GM21528 (cell line): ENCODE results near the gene GOT1.
A peak's percentile ranks its signal among the peaks of the same experiment; 100 is the strongest.

ENCODE experiments used
- ATAC-seq: cut with Tn5 transposase; IDR thresholded peaks from one replicate; pipeline ENCODE4 v1.9.1; 2021; ENCODE audit warnings: mild to moderate bottlenecking, moderate library complexity; ENCODE audit not compliant: unreplicated experiment, low FRiP score

Gene GOT1

DNA sequence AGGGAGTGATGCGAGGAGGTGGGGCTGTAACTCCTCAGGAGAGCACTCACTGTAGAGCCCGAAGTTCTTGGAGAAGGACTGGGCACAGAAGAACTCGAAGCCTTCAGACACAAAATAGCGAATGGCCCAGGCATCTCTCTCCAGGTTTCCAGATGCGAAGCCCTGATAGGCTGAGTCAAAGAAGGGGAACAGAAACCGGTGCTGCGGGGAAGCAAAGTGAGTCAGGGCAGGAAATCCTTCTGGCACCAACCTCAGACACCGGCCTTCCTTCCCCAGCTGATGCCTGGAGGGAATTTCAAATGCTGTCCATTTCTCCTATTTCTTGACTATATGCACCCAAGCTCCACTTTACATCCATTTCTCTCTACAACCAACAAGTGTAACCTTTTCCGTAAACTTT lies 26.8 kb downstream of the GOT1 start:
- no peak for ATAC-seq

DNA sequence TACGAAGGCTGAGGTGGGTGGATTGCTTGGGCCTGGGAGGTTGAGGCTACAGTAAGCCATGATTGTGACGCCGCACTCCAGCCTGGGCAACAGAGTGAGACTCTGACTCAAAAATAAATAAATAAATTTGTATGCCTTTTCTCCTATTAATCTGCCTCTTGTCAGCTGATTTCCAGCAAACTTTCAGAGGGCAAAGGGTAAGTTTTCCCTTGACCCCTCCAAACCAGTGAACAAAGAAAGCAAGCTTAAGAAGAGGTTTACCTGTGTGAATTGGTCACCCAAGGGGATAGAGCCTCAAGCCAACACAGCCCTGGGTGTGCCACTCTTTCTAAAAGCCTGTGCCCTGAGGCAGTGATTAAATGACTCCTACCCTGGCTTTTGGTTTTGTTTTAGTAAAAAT lies 30.8 kb downstream of the GOT1 start:
- ATAC-seq = no peak

DNA sequence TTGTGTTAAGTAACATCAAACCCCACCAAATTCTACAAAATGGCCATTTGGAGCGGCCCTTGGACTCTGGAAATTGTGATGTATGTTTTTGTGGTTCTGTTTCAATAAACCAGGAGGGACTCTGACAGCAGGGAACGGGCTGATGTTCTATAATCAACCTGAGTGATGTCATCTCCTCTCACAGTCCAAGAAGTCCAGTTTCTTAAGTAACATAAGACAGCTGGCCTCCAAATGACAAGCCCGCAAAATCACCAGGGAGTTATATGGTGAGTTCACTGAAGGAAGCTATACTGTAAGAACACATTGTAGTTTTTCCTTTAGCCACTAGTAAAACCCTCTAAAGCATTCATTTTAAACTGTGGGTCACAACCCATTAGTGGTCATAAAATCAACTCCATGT lies 34.0 kb downstream of the GOT1 start:
- ATAC-seq = no peak

DNA sequence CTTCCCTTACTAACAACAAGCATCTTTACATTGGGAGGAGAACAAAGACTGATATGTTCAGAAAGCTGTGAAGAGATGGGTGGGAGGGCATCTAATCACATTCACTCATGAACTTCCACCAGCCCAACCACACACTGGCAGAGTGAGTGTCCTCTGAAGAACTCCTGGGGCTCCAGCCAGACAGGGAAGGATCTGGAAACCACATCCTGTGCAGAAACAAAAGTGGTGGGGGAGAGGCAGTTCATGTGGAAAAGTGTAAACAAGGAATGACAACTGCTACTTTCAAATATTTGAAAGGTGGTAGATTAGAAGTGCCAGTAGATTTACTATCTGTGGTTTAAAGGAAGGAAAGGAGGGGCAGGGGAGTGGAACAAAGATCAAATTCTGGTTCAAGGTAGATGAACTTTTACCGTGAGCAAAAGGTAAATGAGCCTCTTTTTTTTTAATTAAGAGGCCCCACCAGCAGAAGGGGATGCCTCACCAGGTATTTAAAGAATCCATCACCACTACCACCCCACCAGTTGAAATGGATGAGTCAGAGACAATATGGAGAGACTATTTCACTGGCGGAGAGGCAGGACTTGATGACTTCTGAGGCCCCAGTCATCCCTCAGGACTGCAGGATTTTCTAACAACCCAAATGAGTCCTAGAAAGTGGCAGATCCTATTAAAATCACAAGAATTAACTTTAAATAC lies 34.5 kb downstream of the GOT1 start:
- no peak for ATAC-seq

DNA sequence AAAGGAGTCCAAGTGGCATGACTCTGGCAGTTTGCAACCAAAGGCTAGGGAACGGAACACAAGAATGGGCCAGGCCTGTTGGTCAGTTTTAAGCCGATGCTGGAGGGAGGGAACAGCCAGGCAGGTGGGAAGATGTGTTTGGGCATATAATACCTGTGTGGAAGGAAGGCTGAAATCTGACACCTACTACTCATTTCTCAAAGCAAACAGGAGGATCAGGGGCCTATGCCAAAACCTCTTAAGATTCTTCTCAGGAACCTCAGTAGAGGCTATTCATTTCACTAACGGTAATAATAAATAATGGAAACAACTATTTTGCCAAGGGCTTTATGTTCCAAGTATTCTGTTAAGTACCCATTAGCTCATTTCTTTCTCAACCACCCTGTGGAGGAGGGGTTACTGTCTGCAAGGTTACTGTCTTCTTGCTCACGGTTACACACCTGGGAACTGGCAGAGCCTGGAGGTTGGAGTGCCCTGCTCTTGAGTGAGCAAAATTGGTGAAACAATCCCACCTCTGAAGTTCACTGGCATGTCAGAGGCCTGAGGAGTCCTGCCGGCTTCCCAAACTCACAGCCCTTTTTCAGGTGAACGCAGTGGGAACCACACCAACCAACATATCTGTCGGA lies 35.5 kb downstream of the GOT1 start:
- no peak for ATAC-seq

DNA sequence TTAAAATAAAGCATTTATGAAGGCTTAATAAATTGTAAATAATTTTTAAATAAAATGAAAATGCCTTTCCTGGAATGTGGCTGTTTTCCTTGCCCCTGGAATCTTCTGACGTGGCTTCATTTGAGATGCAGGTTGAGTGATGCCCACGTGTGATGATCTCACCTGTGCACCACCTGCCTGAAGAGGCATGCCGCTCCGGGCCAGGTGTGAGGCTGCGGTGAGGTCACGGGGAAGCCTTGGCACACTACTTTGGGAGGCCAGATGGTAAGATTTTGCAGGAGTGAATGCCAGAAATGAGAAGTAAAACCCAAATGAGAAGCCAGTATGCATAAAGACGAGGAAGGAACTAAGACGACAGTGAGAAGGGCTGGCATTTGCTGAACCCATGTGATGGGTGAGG lies 36.2 kb downstream of the GOT1 start:
- ATAC-seq = no peak

DNA sequence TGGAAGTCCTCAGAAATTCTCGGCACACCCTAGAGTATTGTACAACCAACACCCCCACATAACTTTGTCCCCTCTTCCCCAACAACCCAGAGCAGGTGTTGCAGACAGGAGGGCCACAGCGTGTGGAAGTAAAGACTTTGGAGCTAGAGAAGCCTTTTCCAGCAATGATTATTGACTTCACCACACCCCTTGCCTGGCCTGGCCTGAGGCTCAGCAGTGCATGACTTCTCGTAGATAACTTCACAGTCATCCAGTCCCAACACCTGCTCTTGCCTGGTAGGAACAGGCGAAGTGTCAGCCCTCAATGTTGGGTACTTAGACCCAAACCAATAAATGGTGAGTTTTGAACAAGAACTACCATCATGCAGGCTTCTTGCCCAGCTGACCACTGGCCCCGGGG lies 36.7 kb downstream of the GOT1 start:
- no peak for ATAC-seq

DNA sequence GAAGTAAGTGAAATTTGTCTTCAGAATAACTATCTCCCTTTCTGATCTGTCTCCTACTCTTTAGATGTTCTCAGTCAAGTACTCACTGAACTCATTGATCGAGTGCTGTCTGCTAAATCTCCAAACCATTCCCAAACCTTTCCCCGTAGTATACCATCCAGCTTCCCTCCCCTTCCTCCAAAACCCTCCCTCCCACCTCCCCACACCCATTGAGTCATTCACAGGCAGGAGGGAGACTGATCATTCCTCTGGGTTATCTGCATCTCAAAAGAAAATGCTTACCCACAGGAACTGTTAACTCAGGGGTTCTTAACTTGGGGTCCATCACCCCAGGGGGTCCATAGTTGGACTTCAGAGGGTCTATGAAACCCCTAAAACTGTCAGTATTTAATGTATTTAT lies 37.4 kb downstream of the GOT1 start:
- ATAC-seq = no peak

DNA sequence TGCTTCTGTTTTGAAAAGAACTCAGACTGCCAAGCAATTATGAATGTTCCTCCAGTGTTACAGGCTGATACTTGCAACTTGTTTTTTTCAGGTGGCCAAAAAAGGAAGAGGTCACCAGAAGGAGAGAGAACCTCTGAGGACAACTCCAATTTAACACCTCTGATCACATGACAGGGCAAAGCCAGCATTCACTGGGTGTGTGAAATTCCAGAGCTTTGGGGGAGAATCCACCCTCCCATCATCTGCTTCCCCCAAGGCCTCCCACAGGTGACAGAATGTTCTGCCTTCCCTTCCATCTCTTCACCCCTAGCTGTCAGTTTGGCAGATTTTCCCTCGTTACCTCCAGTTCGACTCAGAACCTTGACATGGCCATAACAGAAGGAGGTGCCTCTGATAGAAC lies 39.1 kb downstream of the GOT1 start:
- no peak for ATAC-seq

DNA sequence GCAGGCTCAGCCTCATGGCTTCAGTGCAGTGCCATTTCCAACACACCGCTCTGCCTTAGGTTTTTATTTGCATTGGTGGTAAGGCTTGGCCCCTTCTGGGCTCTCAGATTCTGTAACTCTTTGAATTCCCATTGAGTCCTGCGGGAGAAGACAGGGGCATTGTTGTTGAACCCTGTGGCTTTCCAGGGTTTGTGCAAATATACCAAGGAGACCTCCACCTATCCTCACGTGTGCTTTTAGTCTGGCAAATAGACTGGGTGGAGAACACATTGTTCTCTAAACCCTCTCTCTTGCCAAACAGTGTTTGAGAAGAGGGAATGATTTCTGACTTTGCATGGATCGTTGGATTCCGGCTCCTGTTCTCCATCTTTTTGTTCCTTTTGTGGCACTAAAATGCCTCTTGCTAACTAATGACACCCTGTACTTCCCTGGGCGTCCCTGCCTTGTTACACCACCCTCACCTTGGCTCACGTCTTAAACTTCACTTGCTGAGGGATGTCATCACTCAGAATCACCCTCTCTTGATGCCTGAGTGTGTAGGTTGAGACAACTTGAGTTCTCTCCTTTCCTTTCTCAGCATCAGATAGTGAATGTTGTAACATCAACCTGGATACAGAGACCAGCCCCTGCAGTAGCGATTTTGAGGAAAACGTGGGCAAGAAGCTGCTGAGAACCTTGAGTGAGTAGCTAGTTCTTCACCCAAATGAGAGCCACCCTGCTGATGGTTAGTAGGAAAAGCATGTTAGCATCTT lies 40.5 kb downstream of the GOT1 start:
- ATAC-seq = no peak

DNA sequence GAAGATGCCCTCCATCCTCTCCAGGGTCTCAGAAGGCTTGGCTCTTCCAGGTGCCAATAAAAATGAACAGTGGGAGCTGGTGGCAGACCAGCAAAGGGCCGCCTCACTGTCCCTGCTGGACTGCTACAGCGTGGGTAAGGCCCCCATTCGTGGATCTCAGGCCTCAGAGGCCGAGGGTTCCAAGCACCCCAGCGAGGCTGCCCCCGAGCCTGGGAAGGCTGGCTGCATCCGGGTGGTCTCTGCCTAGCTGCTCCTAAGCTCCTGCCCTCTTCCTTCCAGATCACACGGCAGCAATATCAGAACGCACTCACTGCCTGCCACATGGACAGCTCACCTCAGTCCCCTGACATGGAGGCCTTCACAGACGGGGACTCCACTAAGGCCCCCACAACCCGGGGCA lies 42.9 kb downstream of the GOT1 start:
- no peak for ATAC-seq

DNA sequence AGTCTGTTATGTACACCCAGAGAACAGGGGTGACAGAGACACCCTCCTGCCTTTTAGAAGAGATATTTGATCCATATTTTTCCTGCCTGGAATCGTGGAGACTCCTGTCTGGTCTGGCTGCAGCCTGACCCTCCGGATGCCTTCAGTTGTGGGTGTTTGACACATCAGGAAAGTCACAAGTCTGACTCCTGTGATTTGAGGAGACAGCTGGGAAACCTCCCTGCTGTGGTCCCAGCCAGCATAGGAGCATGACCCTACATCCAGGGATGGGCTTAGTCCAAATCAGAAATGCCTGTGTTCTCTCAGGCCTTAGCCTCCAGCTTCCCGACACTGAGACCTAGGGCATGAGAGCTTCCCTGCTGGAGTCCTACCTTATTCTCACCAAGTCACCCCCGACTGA lies 43.4 kb downstream of the GOT1 start:
- no peak for ATAC-seq

DNA sequence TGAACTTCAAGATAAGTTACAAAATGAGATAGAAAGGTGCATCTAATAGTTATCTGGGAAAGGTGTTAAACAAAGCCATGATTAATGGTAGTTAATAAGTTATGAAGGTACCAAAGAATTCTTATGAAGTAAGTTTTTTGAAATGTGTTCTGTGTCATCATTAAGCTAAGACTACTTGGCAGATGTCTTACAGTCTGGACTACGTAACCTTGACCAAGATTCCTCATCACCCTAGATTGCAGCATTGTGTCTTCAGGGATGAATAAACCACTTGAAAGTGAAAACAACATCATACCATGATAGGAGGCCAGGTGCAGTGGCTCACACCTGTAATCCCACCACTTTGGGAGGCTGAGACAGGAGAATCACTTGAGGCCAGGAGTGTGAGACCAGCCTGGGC lies 48.2 kb downstream of the GOT1 start:
- no peak for ATAC-seq

DNA sequence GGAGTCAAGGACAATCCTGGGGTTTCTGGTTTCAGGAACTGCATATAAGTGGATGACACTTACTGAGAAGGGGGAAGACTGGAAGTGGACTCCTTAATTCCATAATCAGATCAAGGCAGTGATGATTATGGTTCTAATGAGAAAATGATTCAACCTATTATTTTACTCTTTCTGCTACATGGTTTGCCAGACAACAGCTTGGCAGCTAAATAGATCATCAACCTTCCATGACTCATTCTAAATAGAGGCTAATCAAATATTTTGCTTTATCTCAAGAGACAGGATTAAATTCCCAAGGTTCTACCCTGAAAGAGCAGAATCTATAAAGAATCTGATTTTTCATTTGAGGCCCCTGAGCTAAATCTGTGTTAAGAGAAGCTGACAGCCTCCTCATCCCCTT lies 55.0 kb downstream of the GOT1 start:
- ATAC-seq = no peak

DNA sequence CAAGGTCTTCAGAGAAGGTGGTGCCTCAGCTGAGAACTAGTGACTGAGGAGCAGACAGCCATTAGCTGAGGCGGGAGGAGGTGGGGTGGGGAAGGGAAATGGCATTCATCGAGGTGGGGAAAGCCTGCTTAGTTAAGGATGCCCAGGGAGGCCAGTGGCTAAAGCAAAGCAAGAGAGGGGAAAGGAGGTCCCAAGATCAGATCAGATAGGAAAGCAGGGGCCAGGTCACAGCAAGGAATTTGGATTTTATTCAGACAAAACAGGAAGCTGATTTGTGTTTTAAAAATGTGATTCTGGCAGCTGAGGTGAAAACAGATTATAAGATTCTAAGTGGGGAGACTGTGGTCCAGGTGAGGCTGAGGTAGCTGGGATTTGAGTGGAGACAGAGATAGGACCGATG lies 55.5 kb downstream of the GOT1 start:
- no peak for ATAC-seq

DNA sequence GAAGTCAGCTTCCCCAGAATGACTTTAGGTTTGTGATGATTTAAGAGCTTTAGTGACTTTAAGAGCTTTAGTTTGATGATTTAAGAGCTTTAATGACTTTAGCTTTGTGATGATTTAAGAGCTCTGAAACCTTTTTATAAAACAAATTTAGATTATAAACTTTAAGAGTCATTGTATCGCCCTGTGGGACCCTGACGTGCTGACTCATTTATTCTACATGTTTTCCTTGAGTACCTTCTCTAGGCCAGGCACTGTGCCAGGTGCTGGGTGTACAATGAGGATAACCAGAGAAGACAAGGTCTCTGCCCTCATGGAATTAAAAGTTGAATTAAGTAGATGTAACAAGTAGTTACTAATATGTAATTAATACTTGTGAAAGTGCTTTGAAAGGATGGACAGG lies 55.9 kb downstream of the GOT1 start:
- no peak for ATAC-seq

DNA sequence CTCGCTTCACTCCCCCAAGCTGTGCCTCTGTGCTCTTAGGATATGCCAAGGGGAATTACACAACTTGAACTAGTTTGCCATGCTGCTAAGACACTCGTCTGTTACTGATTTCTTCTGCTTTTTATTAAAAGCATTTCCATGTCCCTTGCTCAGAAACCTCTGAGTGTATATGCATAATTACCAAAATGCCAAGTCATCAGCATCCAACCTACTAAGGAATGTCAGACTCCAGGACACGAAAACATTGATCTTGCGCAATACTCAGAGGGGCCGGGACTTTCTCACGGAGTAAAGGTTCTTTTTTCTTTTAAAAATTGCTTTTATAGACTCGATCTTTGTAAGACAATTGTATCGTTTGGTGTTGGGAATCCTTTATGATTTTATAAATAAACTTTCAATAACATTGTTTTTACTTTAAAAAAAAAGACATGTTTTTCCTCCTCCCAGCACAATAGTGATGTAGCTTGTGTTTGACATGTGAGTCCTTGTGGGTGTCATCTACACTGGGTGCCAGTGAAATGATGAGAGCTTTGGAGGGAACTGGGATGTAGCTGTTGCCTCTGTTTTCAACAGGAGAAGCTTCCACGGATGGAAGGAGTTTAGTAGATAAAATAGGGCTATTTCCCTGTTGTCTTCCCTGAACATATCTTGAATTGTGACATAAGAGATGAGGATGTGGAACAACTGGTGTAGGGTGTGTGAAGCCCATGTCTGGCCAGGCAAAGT lies 57.7 kb downstream of the GOT1 start:
- ATAC-seq = no peak

DNA sequence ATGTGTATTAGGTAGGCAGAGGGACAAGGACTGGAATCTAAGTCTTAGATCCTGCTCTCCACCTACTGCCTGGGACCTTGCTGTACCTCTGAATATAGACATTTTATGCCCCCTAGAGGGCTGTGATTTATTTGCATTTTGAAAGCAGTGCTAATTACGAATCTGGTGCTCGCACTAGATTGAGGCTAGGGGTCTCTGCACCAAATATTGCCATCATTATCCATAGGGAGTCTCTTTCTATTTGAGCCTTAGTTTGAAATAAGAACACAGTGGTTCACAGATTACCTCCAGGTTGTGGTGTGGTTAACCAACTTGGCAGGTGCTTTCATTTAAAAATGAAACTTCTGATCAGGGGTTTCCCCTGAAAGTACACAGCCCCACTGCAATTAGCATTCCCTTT lies 59.4 kb downstream of the GOT1 start:
- ATAC-seq = peak; percentile 80

DNA sequence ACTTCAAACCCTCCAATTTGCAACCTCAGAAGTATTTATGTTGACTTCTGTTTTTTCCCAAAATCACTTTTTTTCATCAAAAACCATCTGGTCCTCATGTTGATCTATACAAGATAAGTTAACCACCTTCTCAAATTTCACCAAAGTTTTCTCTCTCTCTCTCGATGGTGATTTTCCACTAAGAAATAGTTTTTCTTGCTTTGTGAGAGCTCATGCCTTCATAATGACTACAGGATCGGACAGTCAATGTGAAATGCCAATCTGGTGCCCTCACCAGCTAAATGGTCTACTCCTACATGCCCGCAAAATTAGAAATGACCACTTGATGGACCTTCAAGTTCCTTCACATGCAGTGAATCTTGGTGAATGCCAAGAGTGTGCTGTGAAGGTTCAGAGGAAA lies 60.9 kb downstream of the GOT1 start:
- no peak for ATAC-seq

DNA sequence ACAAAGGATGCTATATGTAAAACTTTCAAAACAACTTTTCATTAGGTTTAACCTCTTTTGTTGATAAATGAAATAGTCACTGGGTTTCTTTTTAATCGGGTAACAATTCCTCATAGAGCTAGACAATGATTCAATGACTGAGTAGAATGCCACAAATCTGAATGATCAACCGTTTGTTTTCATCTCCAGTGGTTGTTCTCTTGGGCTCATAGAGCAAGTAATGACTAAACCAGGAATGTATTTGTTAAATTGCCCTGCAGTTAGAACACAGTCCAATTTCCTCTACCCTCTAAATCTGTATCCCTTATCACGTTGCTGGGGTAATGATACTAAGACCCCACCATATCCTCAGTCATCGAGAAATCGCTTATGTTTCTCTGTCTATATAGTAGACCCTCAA lies 61.3 kb downstream of the GOT1 start:
- ATAC-seq = no peak

DNA sequence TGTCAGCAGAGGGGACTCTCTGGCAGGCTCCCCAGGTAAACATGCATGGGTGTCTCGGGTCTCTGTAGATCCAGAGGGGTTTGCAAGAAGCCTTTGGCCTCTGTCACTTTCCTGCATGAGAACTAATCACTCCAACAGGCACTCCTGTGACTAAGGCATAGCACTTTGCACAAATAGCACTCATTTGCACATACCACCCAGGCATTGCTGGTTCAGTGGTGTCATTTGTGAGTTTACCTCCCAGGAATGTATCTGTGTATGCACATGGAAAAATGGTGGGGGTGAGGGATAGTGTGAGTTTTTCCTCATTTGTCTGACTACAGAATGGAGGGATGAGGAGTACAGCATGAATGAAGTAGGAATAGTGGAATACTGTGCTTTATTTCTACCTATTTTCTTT lies 61.8 kb downstream of the GOT1 start:
- no peak for ATAC-seq
